GM23338 (cell line): ENCODE measurements around the gene TMCC1. TPM values are rescaled to one million over a fixed set of nuclear protein-coding genes. Genes with fewer than 3 reads are reported as not detected.

Source experiments
- ATAC-seq: fragments of 200-7000 bp; cut with Tn5 transposase; 3 replicates; pipeline ENCODE4 v1.9.1; 2020
- DNase-seq: peaks from one replicate; pipeline ENCODE4 v3.0.0-alpha.2; 2015; ENCODE audit warnings: low spot score
- H2AFZ ChIP-seq: fragments of 200-600 bp; sonication (generic); 2 replicates; pipeline ENCODE4 v1.8.0; 2016; ENCODE audit warnings: antibody characterized with exemption, mild to moderate bottlenecking, moderate library complexity
- H3F3A ChIP-seq: fragments of 200-600 bp; sonication (generic); replicated peaks from 2 replicates; pipeline ENCODE4 v1.8.0; 2017; ENCODE audit warnings: antibody characterized with exemption, mixed run types, low read depth
- H3K27ac ChIP-seq: fragments of 200-600 bp; sonication (generic); 2 replicates; pipeline ENCODE4 v1.6.1; 2016; ENCODE audit warnings: low read depth
- H3K27me3 ChIP-seq: fragments of 200-600 bp; sonication (generic); 2 replicates; pipeline ENCODE4 v1.8.0; 2016; ENCODE audit warnings: mild to moderate bottlenecking, mixed run types, moderate library complexity; ENCODE audit not compliant: insufficient read depth
- H3K36me3 ChIP-seq: fragments of 200-600 bp; sonication (generic); 2 replicates; pipeline ENCODE4 v1.8.0; 2016; ENCODE audit warnings: mild to moderate bottlenecking; ENCODE audit not compliant: insufficient read depth
- H3K4me1 ChIP-seq: fragments of 200-600 bp; sonication (generic); 2 replicates; pipeline ENCODE4 v1.8.0; 2016; ENCODE audit warnings: mild to moderate bottlenecking, moderate library complexity; ENCODE audit not compliant: insufficient read depth
- H3K4me2 ChIP-seq: fragments of 200-600 bp; sonication (generic); 2 replicates; pipeline ENCODE4 v1.7.1; 2017; ENCODE audit warnings: mixed run types
- H3K4me3 ChIP-seq: fragments of 200-600 bp; sonication (generic); 2 replicates; pipeline ENCODE4 v1.6.1; 2016; ENCODE audit warnings: mixed run types
- H3K79me2 ChIP-seq: fragments of 200-600 bp; sonication (generic); replicated peaks from 2 replicates; pipeline ENCODE4 v1.8.0; 2017; ENCODE audit warnings: mild to moderate bottlenecking; ENCODE audit not compliant: insufficient read depth
- H3K9me2 ChIP-seq: fragments of 200-600 bp; sonication (generic); 2 replicates; pipeline ENCODE4 v1.8.0; 2017; ENCODE audit not compliant: insufficient read depth
- H4K20me1 ChIP-seq: fragments of 200-600 bp; sonication (generic); replicated peaks from 2 replicates; pipeline ENCODE4 v1.8.0; 2017; ENCODE audit warnings: mild to moderate bottlenecking; ENCODE audit not compliant: insufficient read depth
- H3K27ac Mint-ChIP-seq: 2 replicates; pipeline ENCODE4 v1.8.0; 2020; ENCODE audit warnings: inconsistent platforms, mild to moderate bottlenecking, moderate library complexity, mixed read lengths
- H3K27me3 Mint-ChIP-seq: 3 replicates; pipeline ENCODE4 v1.8.0; 2022; ENCODE audit warnings: low read depth, mild to moderate bottlenecking, moderate library complexity, mixed read lengths, inconsistent platforms; ENCODE audit not compliant: insufficient read depth, poor library complexity
- H3K36me3 Mint-ChIP-seq: 3 replicates; pipeline ENCODE4 v1.8.0; 2021; ENCODE audit warnings: low read depth, mild to moderate bottlenecking, inconsistent platforms, moderate library complexity, mixed read lengths
- H3K4me1 Mint-ChIP-seq: 3 replicates; pipeline ENCODE4 v1.8.0; 2020; ENCODE audit warnings: mild to moderate bottlenecking, inconsistent platforms, mixed read lengths
- H3K4me3 Mint-ChIP-seq: 3 replicates; pipeline ENCODE4 v1.8.0; 2021; ENCODE audit warnings: moderate library complexity, mild to moderate bottlenecking, inconsistent platforms, mixed read lengths
- H3K9me3 Mint-ChIP-seq: 3 replicates; pipeline ENCODE4 v1.8.0; 2020; ENCODE audit warnings: moderate library complexity, mild to moderate bottlenecking, inconsistent platforms, mixed read lengths
- CREB1 ChIP-seq: fragments of 250-450 bp; sonication (Bioruptor Pico); IDR thresholded peaks from 2 replicates; pipeline ENCODE4 v1.5.0; 2020; ENCODE audit warnings: low read depth, mild to moderate bottlenecking, moderate library complexity
- EZH2phosphoT487 ChIP-seq: fragments of 200-600 bp; sonication (generic); IDR thresholded peaks from one replicate; pipeline ENCODE4 v1.8.1; 2018; ENCODE audit warnings: antibody characterized with exemption; ENCODE audit not compliant: unreplicated experiment
- JUNB ChIP-seq: IDR thresholded peaks from one replicate; pipeline ENCODE4 v1.6.1; 2016; ENCODE audit warnings: antibody characterized with exemption; ENCODE audit not compliant: unreplicated experiment
- NANOG ChIP-seq: IDR thresholded peaks from 2 replicates; pipeline ENCODE4 v1.6.1; 2016; ENCODE audit warnings: antibody characterized with exemption, borderline replicate concordance
- STAT1 ChIP-seq: IDR thresholded peaks from one replicate; pipeline ENCODE4 v1.6.1; 2016; ENCODE audit warnings: antibody characterized with exemption; ENCODE audit not compliant: unreplicated experiment
- ZNF114 ChIP-seq: fragments of 250-450 bp; sonication (Bioruptor Pico); IDR thresholded peaks from 2 replicates; pipeline ENCODE4 v1.5.0; 2020; ENCODE audit warnings: mild to moderate bottlenecking, moderate library complexity
- ZNF331 ChIP-seq: fragments of 250-450 bp; sonication (Bioruptor Pico); IDR thresholded peaks from 2 replicates; pipeline ENCODE4 v1.5.0; 2020; ENCODE audit warnings: low read depth, mild to moderate bottlenecking, moderate library complexity
- polyA plus RNA-seq: library from polyadenylated mRNA; unstranded; fragments of >200 nt; fragmentation: Nextera tagmentation; extraction: Ambion mirVana; gene quantifications from 2 replicates; pipeline ENCODE4 v1.2.1, GENCODE V29; 2016
- total RNA-seq: library from RNA; depleted of rRNA; stranded (reverse); fragments of >200 nt; shearing (Covaris generic); gene quantifications from 2 replicates; pipeline ENCODE4 v1.2.3, GENCODE V29; 2014
- TF ChIP-seq, protein P1 (sequence below): IDR thresholded peaks from one replicate; pipeline ENCODE4 v1.6.1; 2018; ENCODE audit warnings: antibody characterized with exemption; ENCODE audit not compliant: unreplicated experiment
- TF ChIP-seq, protein P2 (sequence below), 2 experiments: fragments of 200-600 bp in 1 of 2; sonication (generic) in 1 of 2; conservative IDR thresholded peaks; 2 replicates each; pipeline versions ENCODE4 v1.5.1 to v1.6.1; 2016 to 2017; ENCODE audit warnings: antibody characterized with exemption in 2 of 2, low read depth in 2 of 2, mild to moderate bottlenecking in 2 of 2, moderate library complexity in 1 of 2
- TF ChIP-seq, protein P3 (sequence below): IDR thresholded peaks from 2 replicates; pipeline ENCODE4 v1.6.1; 2016; ENCODE audit warnings: antibody characterized with exemption

TMCC1 gene
- total and polyA plus RNA-seq, 2 experiments from 2014 or later = 8.2 to 18.4 TPM

DNA sequence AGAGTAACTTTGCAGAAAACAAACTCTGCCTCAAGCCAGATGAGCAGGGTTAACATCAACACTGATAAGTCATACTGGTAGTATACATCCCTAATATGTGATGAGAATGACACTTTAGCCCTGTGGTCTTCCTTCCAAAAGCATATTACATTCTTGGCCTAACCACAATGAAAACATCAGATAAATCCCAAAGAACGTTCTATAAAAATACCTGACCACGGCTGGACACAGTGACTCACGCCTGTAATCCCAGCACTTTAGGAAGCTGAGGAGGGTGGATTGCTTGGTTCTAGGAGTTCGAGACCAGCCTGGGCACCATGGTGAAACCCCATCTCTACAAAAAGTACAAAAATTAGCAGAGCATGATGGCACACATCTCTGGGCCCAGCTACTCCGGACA, 4.7 kb downstream of the TMCC1 start:
- Histone ChIP-seq H3K4me2 (no peak overlapping the region), H3K79me2 (peaks cover 86% of the 10 kb centered on the region)

DNA sequence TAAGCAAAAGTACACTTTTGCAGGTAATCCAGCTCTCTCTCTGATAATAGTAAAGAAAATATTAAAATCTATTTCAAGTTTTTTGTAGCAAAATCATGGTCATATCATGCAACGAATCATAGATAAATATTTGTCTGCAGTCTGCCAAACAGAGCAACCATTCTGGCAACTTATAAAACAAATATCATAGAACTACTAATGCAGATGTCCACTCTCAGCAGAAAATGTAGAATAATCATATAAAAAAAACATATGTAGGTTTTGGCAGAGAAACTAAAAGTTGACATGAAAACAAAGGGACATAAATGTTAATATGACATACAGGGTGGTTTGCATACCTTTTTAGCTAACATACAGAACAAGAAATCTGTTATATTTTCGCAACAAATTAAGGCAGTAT, 12.2 kb downstream of the TMCC1 start:
- Histone ChIP-seq H3K4me1 (no peaks in the 10 kb centered on the region), H3K4me3 (no peak overlapping the region), H3K79me2 (peaks cover 79% of the 10 kb centered on the region), H2AFZ (no peak overlapping the region), H3K27me3 (no peaks in the 10 kb centered on the region), H3K36me3 (peaks cover under 1% of the 10 kb centered on the region; the same call in 1 of the 2 replicates), H3K4me2 (no peak overlapping the region), H3F3A (no peaks in the 10 kb centered on the region), H3K9me2 (no peaks in the 10 kb centered on the region), H4K20me1 (peaks cover 31% of the 10 kb centered on the region), H3K27ac (no peak overlapping the region)
- H3K4me3 Mint-ChIP-seq = no peak overlapping the region
- no peak for DNase-seq
- H3K36me3 Mint-ChIP-seq = peaks cover 26% of the 10 kb centered on the region; the same call in 2 of the 3 replicates
- no peaks in the 10 kb centered on the region for H3K4me1 Mint-ChIP-seq
- no peak overlapping the region for H3K27ac Mint-ChIP-seq
- no peaks in the 10 kb centered on the region; the same call in 2 of the 3 replicates for H3K9me3 Mint-ChIP-seq
- no peak for ATAC-seq
- H3K27me3 Mint-ChIP-seq = no peaks in the 10 kb centered on the region
- TF ChIP-seq NANOG (no peak), EZH2phosphoT487 (no peak), ZNF114 (CRISPR knock-in tag) (no peak), CREB1 (CRISPR knock-in tag) (no peak), ZNF331 (CRISPR knock-in tag) (no peak), JUNB (no peak), STAT1 (no peak)
- TF ChIP-seq, protein P1, sequence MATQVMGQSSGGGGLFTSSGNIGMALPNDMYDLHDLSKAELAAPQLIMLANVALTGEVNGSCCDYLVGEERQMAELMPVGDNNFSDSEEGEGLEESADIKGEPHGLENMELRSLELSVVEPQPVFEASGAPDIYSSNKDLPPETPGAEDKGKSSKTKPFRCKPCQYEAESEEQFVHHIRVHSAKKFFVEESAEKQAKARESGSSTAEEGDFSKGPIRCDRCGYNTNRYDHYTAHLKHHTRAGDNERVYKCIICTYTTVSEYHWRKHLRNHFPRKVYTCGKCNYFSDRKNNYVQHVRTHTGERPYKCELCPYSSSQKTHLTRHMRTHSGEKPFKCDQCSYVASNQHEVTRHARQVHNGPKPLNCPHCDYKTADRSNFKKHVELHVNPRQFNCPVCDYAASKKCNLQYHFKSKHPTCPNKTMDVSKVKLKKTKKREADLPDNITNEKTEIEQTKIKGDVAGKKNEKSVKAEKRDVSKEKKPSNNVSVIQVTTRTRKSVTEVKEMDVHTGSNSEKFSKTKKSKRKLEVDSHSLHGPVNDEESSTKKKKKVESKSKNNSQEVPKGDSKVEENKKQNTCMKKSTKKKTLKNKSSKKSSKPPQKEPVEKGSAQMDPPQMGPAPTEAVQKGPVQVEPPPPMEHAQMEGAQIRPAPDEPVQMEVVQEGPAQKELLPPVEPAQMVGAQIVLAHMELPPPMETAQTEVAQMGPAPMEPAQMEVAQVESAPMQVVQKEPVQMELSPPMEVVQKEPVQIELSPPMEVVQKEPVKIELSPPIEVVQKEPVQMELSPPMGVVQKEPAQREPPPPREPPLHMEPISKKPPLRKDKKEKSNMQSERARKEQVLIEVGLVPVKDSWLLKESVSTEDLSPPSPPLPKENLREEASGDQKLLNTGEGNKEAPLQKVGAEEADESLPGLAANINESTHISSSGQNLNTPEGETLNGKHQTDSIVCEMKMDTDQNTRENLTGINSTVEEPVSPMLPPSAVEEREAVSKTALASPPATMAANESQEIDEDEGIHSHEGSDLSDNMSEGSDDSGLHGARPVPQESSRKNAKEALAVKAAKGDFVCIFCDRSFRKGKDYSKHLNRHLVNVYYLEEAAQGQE = no peak
- TF ChIP-seq, protein P2, sequence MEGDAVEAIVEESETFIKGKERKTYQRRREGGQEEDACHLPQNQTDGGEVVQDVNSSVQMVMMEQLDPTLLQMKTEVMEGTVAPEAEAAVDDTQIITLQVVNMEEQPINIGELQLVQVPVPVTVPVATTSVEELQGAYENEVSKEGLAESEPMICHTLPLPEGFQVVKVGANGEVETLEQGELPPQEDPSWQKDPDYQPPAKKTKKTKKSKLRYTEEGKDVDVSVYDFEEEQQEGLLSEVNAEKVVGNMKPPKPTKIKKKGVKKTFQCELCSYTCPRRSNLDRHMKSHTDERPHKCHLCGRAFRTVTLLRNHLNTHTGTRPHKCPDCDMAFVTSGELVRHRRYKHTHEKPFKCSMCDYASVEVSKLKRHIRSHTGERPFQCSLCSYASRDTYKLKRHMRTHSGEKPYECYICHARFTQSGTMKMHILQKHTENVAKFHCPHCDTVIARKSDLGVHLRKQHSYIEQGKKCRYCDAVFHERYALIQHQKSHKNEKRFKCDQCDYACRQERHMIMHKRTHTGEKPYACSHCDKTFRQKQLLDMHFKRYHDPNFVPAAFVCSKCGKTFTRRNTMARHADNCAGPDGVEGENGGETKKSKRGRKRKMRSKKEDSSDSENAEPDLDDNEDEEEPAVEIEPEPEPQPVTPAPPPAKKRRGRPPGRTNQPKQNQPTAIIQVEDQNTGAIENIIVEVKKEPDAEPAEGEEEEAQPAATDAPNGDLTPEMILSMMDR (conservative IDR thresholded peaks at IDR 0.05; ENCODE audit: low read depth in 2 of 2) = no peak

More for the DNA sequence above, 4.7 kb downstream of the TMCC1 start:
- Histone ChIP-seq H3F3A (no peaks in the 10 kb centered on the region), H3K27me3 (no peaks in the 10 kb centered on the region), H4K20me1 (peaks cover 10% of the 10 kb centered on the region; the same call in 1 of the 2 replicates), H3K27ac (no peak overlapping the region), H3K4me1 (peaks cover 27% of the 10 kb centered on the region), H2AFZ (no peak overlapping the region), H3K4me3 (no peak overlapping the region), H3K36me3 (no peaks in the 10 kb centered on the region), H3K9me2 (no peaks in the 10 kb centered on the region)
- H3K27me3 Mint-ChIP-seq = no peaks in the 10 kb centered on the region
- TF ChIP-seq STAT1 (no peak), CREB1 (CRISPR knock-in tag) (no peak), EZH2phosphoT487 (no peak)
- TF ChIP-seq, protein P3, sequence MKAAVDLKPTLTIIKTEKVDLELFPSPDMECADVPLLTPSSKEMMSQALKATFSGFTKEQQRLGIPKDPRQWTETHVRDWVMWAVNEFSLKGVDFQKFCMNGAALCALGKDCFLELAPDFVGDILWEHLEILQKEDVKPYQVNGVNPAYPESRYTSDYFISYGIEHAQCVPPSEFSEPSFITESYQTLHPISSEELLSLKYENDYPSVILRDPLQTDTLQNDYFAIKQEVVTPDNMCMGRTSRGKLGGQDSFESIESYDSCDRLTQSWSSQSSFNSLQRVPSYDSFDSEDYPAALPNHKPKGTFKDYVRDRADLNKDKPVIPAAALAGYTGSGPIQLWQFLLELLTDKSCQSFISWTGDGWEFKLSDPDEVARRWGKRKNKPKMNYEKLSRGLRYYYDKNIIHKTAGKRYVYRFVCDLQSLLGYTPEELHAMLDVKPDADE = no peak
- TF ChIP-seq, protein P1 = no peak
- ATAC-seq (no peak), DNase-seq (no peak)
- H3K9me3 Mint-ChIP-seq = no peaks in the 10 kb centered on the region; the same call in 2 of the 3 replicates
- H3K4me1 Mint-ChIP-seq = peaks cover 25% of the 10 kb centered on the region
- H3K36me3 Mint-ChIP-seq = no peaks in the 10 kb centered on the region; the same call in 2 of the 3 replicates
- no peak overlapping the region for H3K4me3 Mint-ChIP-seq
- H3K27ac Mint-ChIP-seq = peak overlapping the region; percentile 22; the same call in 1 of the 2 replicates
